AG10803 (cell line): ENCODE measurements around the gene RAB26.

ENCODE experiments used
- DNase-seq: peaks from one replicate; pipeline ENCODE4 v3.0.0; 2010; ENCODE audit warnings: low read depth
- H3K4me3 ChIP-seq: 2 replicates; pipeline ENCODE4 v1.5.1; 2011; ENCODE audit warnings: mild to moderate bottlenecking, low read length, control low read depth
- CTCF ChIP-seq: conservative IDR thresholded peaks from 2 replicates; pipeline ENCODE4 v1.5.1; 2011; ENCODE audit warnings: mild to moderate bottlenecking, low read length, control low read depth, inconsistent platforms

RAB26 gene

GRCh38 chr16:2181952-2182351 is 33.5 kb downstream of the RAB26 start:
- DNase-seq = no peak
- no peak for TF ChIP-seq CTCF

GRCh38 chr16:2183671-2184070 is 35.2 kb downstream of the RAB26 start:
- no peak for DNase-seq
- H3K4me3 ChIP-seq = no peak overlapping the region
- TF ChIP-seq CTCF = no peak

More at GRCh38 chr16:2181952-2182351, 33.5 kb downstream of the RAB26 start:
- H3K4me3 ChIP-seq = no peak overlapping the region

GRCh38 chr16:2184346-2184745 is 35.9 kb downstream of the RAB26 start:
- no peak for TF ChIP-seq CTCF
- no peak for DNase-seq
- no peak overlapping the region for H3K4me3 ChIP-seq

- no peak overlapping the region for H3K4me3 ChIP-seq
- no peak for DNase-seq
- no peak for TF ChIP-seq CTCF
These were observed 36.5 kb downstream of the RAB26 start for GRCh38 chr16:2184962-2185361.

- no peak overlapping the region for H3K4me3 ChIP-seq
- DNase-seq = no peak
- TF ChIP-seq CTCF = no peak
These were observed 37.6 kb downstream of the RAB26 start for GRCh38 chr16:2186064-2186463.

GRCh38 chr16:2186505-2186904 is 38.1 kb downstream of the RAB26 start:
- TF ChIP-seq CTCF = no peak
- DNase-seq = no peak
- H3K4me3 ChIP-seq = no peak overlapping the region

- H3K4me3 ChIP-seq = no peak overlapping the region
- DNase-seq = no peak
- no peak for TF ChIP-seq CTCF
These were observed 38.8 kb downstream of the RAB26 start for GRCh38 chr16:2187212-2187611.
